Body of pancreas (tissue), 4 donors: ENCODE measurements around the gene IRF2. TPM values are rescaled to one million over a fixed set of nuclear protein-coding genes. Genes with fewer than 3 reads are reported as not detected.
A peak's percentile ranks its signal among the peaks of the same experiment; 100 is the strongest.

Experiments
- ATAC-seq: fragments of 150-250 bp; one replicate; pipeline ENCODE4 v1.9.1; 2016
- DNase-seq, 4 donors: peaks; one replicate each; pipeline ENCODE4 v3.0.0-alpha.2; 2019
- H3K27ac ChIP-seq, 4 donors: fragments of 200-600 bp; sonication (generic); 1 replicate in 3 of 4; 2 replicates in 1 of 4; pipeline versions ENCODE4 v1.5.1 to v1.6.1; 2016 to 2019; ENCODE audit warnings: mild to moderate bottlenecking in 1 of 4, mixed read lengths in 1 of 4, moderate library complexity in 1 of 4
- H3K27me3 ChIP-seq, 2 donors: fragments of 200-600 bp; sonication (generic); one replicate each; pipeline ENCODE4 v1.6.0; 2016; ENCODE audit warnings: mild to moderate bottlenecking in 1 of 2
- H3K36me3 ChIP-seq, 2 donors: fragments of 200-600 bp; sonication (generic); replicated peaks in 1 of 2; 2 replicates each; pipeline ENCODE4 v1.5.1; 2016; ENCODE audit warnings: low read depth in 2 of 2; ENCODE audit not compliant: insufficient read depth in 1 of 2
- H3K4me1 ChIP-seq: fragments of 200-600 bp; sonication (generic); one replicate; pipeline ENCODE4 v1.6.0; 2016
- H3K4me3 ChIP-seq, 2 donors: fragments of 200-600 bp; sonication (generic); 1 replicate in 1 of 2; 2 replicates in 1 of 2; pipeline ENCODE4 v1.5.1; 2016 to 2019
- H3K9me3 ChIP-seq, 3 donors: fragments of 200-600 bp; sonication (generic); 1 replicate in 2 of 3; 2 replicates in 1 of 3; pipeline ENCODE4 v1.5.1; 2016
- POLR2A ChIP-seq, 3 donors: fragments of 450-650 bp; IDR thresholded peaks; one replicate each; pipeline ENCODE4 v1.6.1; 2016; ENCODE audit warnings: antibody characterized with exemption in 3 of 3, mild to moderate bottlenecking in 2 of 3
- WGBS, 2 donors: methylation state at CpG; one replicate each; pipeline ENCODE4 v1.1.5; 2017; 5-methylcytosine and 5-hydroxymethylcytosine counted together
- intact Hi-C: fragments of 100-400 bp; cut with DNase I; formaldehyde crosslinking; loops from one replicate; pipeline ENCODE4 v1.15.1; 2023
- total RNA-seq, 2 donors: library from RNA; depleted of rRNA; stranded (reverse); fragments of >200 nt; gene quantifications; one replicate each; pipeline ENCODE4 v1.1.0, GENCODE V29; 2016
- TF ChIP-seq, protein P1 (sequence below), 7 experiments: fragments of 450-650 bp in 4 of 7; fragments of 200-600 bp in 3 of 7; sonication (generic) in 3 of 7; IDR thresholded peaks; one replicate each; pipeline ENCODE4 v1.5.1; 2016 to 2019; ENCODE audit warnings: antibody characterized with exemption in 7 of 7

IRF2 gene
- total RNA-seq, 2 donors from 2014 or later, result 12.5 to 14.5 TPM

- intact Hi-C loops, result loop anchor here (10.0 kb wide), 1 partner anchor 59 kb away; no protein-coding TSS in a partner anchor
- peaks cover 41% of the 10 kb centered on the region for H3K4me1 ChIP-seq
Measured at GRCh38 chr4:184475498-184475897, 1.1 kb upstream of the IRF2 start.

GRCh38 chr4:184475096-184475461 is 729 bp upstream of the IRF2 start:
- 0% methylated on average over 9 to 17 of the region's 17 CpGs for WGBS, 2 donors
- no peak for TF ChIP-seq POLR2A (IDR thresholded peaks at IDR 0.05)
- TF ChIP-seq, protein P1, sequence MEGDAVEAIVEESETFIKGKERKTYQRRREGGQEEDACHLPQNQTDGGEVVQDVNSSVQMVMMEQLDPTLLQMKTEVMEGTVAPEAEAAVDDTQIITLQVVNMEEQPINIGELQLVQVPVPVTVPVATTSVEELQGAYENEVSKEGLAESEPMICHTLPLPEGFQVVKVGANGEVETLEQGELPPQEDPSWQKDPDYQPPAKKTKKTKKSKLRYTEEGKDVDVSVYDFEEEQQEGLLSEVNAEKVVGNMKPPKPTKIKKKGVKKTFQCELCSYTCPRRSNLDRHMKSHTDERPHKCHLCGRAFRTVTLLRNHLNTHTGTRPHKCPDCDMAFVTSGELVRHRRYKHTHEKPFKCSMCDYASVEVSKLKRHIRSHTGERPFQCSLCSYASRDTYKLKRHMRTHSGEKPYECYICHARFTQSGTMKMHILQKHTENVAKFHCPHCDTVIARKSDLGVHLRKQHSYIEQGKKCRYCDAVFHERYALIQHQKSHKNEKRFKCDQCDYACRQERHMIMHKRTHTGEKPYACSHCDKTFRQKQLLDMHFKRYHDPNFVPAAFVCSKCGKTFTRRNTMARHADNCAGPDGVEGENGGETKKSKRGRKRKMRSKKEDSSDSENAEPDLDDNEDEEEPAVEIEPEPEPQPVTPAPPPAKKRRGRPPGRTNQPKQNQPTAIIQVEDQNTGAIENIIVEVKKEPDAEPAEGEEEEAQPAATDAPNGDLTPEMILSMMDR (IDR thresholded peaks at IDR 0.05), result no peak
- peak; percentile 44 to 49 (median 48) for DNase-seq
- Histone ChIP-seq H3K27ac (peak overlapping the region; percentile 90 to 97 (median 95)), H3K36me3 (no peaks in the 10 kb centered on the region), H3K9me3 (no peaks in the 10 kb centered on the region), H3K27me3 (no peaks in the 10 kb centered on the region), H3K4me1 (peaks cover 45% of the 10 kb centered on the region), H3K4me3 (peak overlapping the region; percentile 68 to 81)
- intact Hi-C loops, result loop anchor here (10.0 kb wide), 1 partner anchor 60 kb away; no protein-coding TSS in a partner anchor
- no peak for ATAC-seq

More at GRCh38 chr4:184475498-184475897, 1.1 kb upstream of the IRF2 start:
- peak overlapping the region; percentile 90 to 97 (median 95) for H3K27ac ChIP-seq
- TF ChIP-seq, protein P1 (IDR thresholded peaks at IDR 0.05), result no peak
- TF ChIP-seq POLR2A (IDR thresholded peaks at IDR 0.05), result no peak
- ATAC-seq (no peak), DNase-seq (no peak)
- no peaks in the 10 kb centered on the region for H3K27me3 ChIP-seq
- peak overlapping the region; percentile 68 to 81 for H3K4me3 ChIP-seq
- 41 to 55% methylated on average over 6 of the region's 6 CpGs for WGBS, 2 donors
- H3K9me3 ChIP-seq, result no peaks in the 10 kb centered on the region
- no peaks in the 10 kb centered on the region for H3K36me3 ChIP-seq

DNA sequence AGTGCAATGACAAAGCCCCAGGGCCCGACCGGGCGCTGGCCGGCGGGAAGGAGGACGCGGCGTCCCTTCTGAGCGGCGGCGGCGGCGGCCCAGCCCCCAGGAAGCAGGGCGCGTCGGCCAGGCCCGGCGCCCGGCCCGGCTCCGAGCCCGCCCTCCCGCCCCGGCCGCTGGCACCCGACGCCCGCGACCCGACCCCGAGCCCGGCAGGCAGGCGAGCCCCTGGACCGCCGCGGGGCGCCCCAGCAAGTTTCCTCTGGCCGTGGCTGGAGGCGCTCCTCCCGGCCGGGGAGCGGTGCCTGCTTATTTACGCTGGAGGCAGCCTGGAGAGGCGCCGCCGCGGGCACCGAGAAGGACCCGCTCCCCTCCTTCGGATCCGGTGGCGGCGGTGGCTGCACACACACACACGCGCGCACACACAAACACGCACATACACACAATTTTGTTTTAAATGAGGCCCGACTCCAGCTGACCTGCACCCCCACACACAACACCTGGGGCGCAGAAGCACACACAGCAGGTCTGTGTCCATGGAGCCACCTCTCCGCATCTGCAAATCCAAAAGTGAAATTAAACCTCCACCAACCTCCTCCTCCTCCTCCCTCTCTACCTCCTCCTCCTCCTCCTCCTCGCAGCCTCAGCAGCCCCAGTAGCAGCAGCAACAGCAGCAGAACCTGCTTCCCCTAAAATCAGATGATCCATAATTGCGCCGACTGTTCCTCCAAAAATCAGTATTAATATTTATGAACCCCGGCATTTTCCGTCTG is 669 bp downstream of the IRF2 start:
- intact Hi-C loops, result loop anchor here (10.0 kb wide), 1 partner anchor 61 kb away; no protein-coding TSS in a partner anchor
- Histone ChIP-seq H3K27me3 (no peaks in the 10 kb centered on the region), H3K36me3 (no peaks in the 10 kb centered on the region), H3K4me3 (peak overlapping the region; percentile 32 to 87), H3K27ac (peak overlapping the region; percentile 90 to 97 (median 95)), H3K9me3 (no peaks in the 10 kb centered on the region), H3K4me1 (peaks cover 56% of the 10 kb centered on the region)
- TF ChIP-seq, protein P1 (IDR thresholded peaks at IDR 0.05), result peak in 1 of 7 experiments; percentile 9
- no peak for TF ChIP-seq POLR2A (IDR thresholded peaks at IDR 0.05)
- peak; percentile 31 for ATAC-seq
- 0% methylated on average over 17 to 46 of the region's 65 CpGs for WGBS, 2 donors
- DNase-seq, result peak; percentile 39 to 50 (median 49)

- Histone ChIP-seq H3K36me3 (no peaks in the 10 kb centered on the region), H3K27me3 (no peaks in the 10 kb centered on the region), H3K4me1 (peaks cover 65% of the 10 kb centered on the region), H3K27ac (peak overlapping the region; percentile 90 to 97 (median 95)), H3K4me3 (peak overlapping the region; percentile 41 to 87), H3K9me3 (no peaks in the 10 kb centered on the region)
- DNase-seq (peak; percentile 81 to 90 (median 86)), ATAC-seq (peak; percentile 73)
- intact Hi-C loops, result loop anchor here (10.0 kb wide), 1 partner anchor 62 kb away; no protein-coding TSS in a partner anchor
- WGBS, 2 donors, result 0% methylated on average over 8 to 64 of the region's 104 CpGs
- peak; percentile 58 to 79 (median 71) for TF ChIP-seq POLR2A (IDR thresholded peaks at IDR 0.05)
- TF ChIP-seq, protein P1 (IDR thresholded peaks at IDR 0.05), result peak in 3 of 7 experiments; percentile 8 to 32 (median 28)
Measured at GRCh38 chr4:184472614-184473498, 1.5 kb downstream of the IRF2 start.
